GM10266 (cell line): ENCODE results near the gene HHEX.

ENCODE experiments used
- DNase-seq: peaks from one replicate; pipeline ENCODE4 v3.0.0; 2012; ENCODE audit errors: extremely low spot score
- TF ChIP-seq, protein P1 (sequence below): IDR thresholded peaks from 2 replicates; pipeline ENCODE4 v1.5.1; 2012; ENCODE audit warnings: mild to moderate bottlenecking, low read depth; ENCODE audit not compliant: control insufficient read depth, insufficient read depth; ENCODE audit errors: missing control alignments

Gene HHEX

DNA sequence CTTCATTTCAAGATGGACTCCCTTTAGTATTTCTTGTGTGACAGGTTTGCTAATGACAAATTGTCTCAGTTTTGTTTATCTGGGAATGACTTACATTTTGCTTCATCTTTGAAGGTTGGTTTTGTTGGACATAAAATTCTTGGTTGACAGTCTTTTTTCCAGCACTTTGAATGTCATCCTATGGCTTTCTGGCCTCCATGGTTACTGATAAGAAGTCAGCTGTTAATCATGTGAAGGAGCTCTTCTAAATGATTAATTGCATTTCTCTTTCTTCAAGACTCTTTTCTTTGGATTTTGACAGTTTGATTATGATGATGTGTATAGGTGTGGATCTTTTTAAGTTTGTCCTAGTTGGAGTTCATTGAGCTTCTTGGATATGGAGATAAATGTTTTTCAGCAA, 26.9 kb upstream of the HHEX start:
- TF ChIP-seq, protein P1, sequence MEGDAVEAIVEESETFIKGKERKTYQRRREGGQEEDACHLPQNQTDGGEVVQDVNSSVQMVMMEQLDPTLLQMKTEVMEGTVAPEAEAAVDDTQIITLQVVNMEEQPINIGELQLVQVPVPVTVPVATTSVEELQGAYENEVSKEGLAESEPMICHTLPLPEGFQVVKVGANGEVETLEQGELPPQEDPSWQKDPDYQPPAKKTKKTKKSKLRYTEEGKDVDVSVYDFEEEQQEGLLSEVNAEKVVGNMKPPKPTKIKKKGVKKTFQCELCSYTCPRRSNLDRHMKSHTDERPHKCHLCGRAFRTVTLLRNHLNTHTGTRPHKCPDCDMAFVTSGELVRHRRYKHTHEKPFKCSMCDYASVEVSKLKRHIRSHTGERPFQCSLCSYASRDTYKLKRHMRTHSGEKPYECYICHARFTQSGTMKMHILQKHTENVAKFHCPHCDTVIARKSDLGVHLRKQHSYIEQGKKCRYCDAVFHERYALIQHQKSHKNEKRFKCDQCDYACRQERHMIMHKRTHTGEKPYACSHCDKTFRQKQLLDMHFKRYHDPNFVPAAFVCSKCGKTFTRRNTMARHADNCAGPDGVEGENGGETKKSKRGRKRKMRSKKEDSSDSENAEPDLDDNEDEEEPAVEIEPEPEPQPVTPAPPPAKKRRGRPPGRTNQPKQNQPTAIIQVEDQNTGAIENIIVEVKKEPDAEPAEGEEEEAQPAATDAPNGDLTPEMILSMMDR = no peak
- no peak for DNase-seq

DNA sequence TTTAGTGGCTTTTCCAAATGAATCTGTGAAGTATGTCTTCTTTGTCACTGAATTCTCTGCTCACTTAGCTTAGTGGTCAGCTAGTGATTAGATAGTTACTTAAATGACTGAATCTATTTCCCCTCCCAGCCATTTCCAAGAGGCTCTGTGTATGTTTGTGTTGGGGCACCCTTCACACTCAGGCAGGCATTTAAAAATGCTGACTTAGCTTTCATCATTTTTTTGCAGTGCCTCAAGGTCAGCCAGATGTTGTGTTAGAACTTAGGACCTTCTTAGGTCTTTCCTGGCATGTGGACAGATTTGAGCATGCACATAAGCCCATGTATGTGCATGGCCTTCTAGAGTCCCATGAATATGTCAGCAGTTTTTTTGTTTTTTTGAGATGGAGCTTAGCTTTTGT, 25.4 kb upstream of the HHEX start:
- TF ChIP-seq, protein P1 = no peak
- no peak for DNase-seq

DNA sequence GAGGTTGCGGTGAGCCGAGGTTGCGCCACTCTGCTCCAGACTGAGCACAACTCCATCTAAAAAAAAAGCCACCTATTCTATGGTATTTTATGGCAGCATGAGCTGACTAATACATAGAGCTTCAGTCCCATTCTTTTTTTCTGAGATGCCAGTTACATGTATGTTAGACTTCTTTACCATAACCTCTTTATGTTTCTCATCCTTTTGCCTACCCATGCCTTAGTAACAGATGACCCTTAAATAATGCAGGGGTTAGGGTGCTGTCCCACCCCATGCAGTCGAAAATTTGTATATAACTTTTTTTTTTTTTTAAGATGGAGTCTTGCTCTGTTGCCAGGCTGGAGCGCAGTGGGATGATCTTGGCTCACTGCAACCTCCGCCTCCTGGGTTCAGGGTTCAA, 22.7 kb upstream of the HHEX start:
- no peak for DNase-seq
- TF ChIP-seq, protein P1 = no peak

DNA sequence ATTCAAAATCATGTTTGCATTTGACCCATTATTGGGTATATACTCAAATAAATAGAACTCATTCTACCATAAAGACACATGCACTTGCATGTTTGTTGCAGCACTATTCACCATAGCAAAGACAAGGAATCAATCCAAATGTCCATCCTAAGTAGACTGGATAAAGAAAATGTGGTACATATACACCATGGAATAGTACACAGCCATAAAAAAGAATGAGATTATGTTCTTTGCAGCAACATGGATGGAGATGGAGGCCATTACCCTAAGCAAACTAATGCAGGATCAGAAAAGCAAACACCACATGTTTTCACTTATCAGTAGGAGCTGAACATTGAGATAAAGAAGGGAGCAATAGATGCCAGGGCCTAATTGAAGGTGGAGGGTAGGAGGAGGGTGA, 12.0 kb upstream of the HHEX start:
- DNase-seq = no peak
- TF ChIP-seq, protein P1 = no peak

DNA sequence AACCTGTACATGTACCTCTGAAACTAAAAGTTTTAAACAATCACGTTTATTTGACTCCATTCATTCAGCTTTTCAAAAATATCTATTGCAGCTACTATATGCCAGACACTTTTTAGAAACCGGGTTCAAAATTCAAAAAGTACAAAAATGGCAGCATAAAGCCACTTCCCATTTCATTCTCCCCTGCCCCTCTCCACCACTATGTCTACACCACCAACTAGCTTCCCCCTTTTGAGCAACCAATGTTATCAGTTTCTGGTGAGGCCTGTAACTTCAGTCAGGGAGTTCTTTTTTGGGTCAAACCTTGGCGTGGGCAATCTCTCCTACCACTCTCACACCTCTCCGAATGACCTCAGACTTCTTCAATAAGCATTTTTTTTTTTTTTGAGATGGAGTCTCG, 11.5 kb upstream of the HHEX start:
- no peak for DNase-seq

DNA sequence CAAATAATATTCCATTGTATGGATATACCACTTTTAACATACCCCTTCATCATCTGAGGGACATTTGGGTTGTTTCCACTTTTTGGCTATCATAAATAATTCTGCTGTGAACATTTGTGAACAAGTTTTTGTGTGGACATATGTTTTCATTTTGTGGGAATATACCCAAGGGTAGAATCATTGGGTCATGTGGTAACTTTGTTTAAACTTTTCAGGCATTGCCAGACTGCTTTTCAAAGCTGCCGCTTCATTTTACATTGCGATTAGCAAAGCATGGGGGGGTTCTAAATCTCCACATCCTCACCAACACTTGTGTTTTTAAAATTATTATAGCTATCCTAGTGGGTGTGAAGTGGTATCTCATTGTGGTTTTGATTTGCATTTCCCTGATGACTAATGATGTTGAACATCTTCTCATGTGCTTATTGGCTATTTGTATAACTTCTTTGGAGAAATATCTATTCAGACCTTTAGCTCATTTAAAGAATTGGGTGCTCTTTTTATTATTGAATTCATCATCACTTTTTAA, 8.4 kb upstream of the HHEX start:
- DNase-seq = no peak
- TF ChIP-seq, protein P1 = no peak

More for the DNA sequence above, 11.5 kb upstream of the HHEX start:
- TF ChIP-seq, protein P1 = no peak

DNA sequence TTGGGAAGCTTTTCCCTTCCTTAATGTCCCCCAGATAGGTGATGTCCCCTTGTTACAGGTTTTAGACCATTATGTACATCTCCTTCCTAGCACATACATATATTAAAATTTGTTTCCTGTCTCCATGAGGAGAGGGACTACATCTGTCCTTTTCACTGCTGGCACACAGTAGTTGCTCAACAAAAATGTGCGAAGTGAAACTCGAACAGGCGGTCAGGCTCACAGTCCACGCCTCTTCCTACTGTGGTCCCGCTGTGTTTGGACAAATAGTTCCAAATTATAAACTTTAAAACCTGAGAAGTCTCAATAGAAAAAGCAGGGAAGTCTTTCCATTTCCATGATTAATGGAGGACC, 1.2 kb upstream of the HHEX start:
- DNase-seq = no peak
- TF ChIP-seq, protein P1 = no peak
